CD14-positive monocyte (primary cell): ENCODE data around the gene UBE2D3. TPM values are rescaled to one million over a fixed set of nuclear protein-coding genes. Genes with fewer than 3 reads are reported as not detected.

Source experiments
- DNase-seq, 3 donors: peaks; one replicate each; pipeline ENCODE4 v3.0.0-alpha.2; 2011 to 2022
- H2AFZ ChIP-seq: 2 replicates; pipeline ENCODE4 v1.6.0; 2012; ENCODE audit warnings: mild to moderate bottlenecking, low read depth, low read length, inconsistent platforms; ENCODE audit not compliant: insufficient read depth, poor library complexity, severe bottlenecking
- H3K27ac ChIP-seq, 2 donors: 1 replicate in 1 of 2; 2 replicates in 1 of 2; pipeline ENCODE4 v1.5.1; 2012 to 2013; ENCODE audit warnings: low read length in 2 of 2, control low read depth in 1 of 2, inconsistent platforms in 1 of 2, low read depth in 1 of 2, mild to moderate bottlenecking in 1 of 2
- H3K27me3 ChIP-seq, 2 donors: one replicate each; pipeline versions ENCODE4 v1.6.0 to v1.6.1; 2011 to 2013; ENCODE audit warnings: low read length in 2 of 2; ENCODE audit not compliant: control insufficient read depth in 2 of 2, insufficient read depth in 2 of 2
- H3K36me3 ChIP-seq, 2 donors: replicated peaks in 1 of 2; 1 replicate in 1 of 2; 2 replicates in 1 of 2; pipeline versions ENCODE4 v1.5.1 to v1.6.1; 2012 to 2013; ENCODE audit warnings: low read length in 2 of 2, control low read depth in 1 of 2, inconsistent platforms in 1 of 2, mild to moderate bottlenecking in 1 of 2; ENCODE audit not compliant: insufficient read depth in 2 of 2, control insufficient read depth in 1 of 2
- H3K4me1 ChIP-seq, 2 donors: 1 replicate in 1 of 2; 2 replicates in 1 of 2; pipeline versions ENCODE4 v1.5.1 to v1.6.1; 2012 to 2013; ENCODE audit warnings: low read length in 2 of 2, control low read depth in 1 of 2, inconsistent platforms in 1 of 2, mild to moderate bottlenecking in 1 of 2, moderate library complexity in 1 of 2; ENCODE audit not compliant: insufficient read depth in 2 of 2, control insufficient read depth in 1 of 2
- H3K4me2 ChIP-seq: replicated peaks from 2 replicates; pipeline ENCODE3; 2012; ENCODE audit warnings: low read length, moderate library complexity, mild to moderate bottlenecking; ENCODE audit not compliant: poor library complexity, severe bottlenecking; ENCODE audit errors: extremely low read depth
- H3K4me3 ChIP-seq, 3 experiments: fragments of 200-600 bp in 1 of 3; sonication (generic) in 1 of 3; replicated peaks in 1 of 3; 1 replicate in 2 of 3; 2 replicates in 1 of 3; pipeline ENCODE4 v1.5.1; 2011 to 2013; ENCODE audit warnings: low read length in 3 of 3, mild to moderate bottlenecking in 3 of 3, control low read depth in 2 of 3, low read depth in 2 of 3, inconsistent platforms in 1 of 3, moderate library complexity in 1 of 3
- H3K79me2 ChIP-seq: 2 replicates; pipeline ENCODE4 v1.6.0; 2012; ENCODE audit warnings: mild to moderate bottlenecking, control low read depth, inconsistent platforms, low read length, moderate library complexity; ENCODE audit not compliant: insufficient read depth
- H3K9ac ChIP-seq: 2 replicates; pipeline ENCODE4 v1.6.0; 2017; ENCODE audit warnings: low read length, mild to moderate bottlenecking; ENCODE audit not compliant: insufficient read depth, poor library complexity, severe bottlenecking
- H3K9me3 ChIP-seq, 2 donors: replicated peaks in 1 of 2; 1 replicate in 1 of 2; 2 replicates in 1 of 2; pipeline versions ENCODE4 v1.5.1 to v1.6.1; 2012 to 2013; ENCODE audit warnings: low read length in 2 of 2, control low read depth in 1 of 2; ENCODE audit not compliant: control insufficient read depth in 1 of 2, insufficient read depth in 1 of 2
- H4K20me1 ChIP-seq: 2 replicates; pipeline ENCODE4 v1.6.0; 2012; ENCODE audit warnings: mild to moderate bottlenecking, low read length, control low read depth, moderate library complexity; ENCODE audit not compliant: insufficient read depth
- H3K27ac Mint-ChIP-seq, 7 donors: one replicate each; pipeline ENCODE4 v1.8.0; 2020; ENCODE audit warnings: mild to moderate bottlenecking in 7 of 7, mixed read lengths in 7 of 7, moderate library complexity in 6 of 7, inconsistent platforms in 2 of 7
- H3K27me3 Mint-ChIP-seq, 3 donors: one replicate each; pipeline ENCODE4 v1.8.0; 2021 to 2022; ENCODE audit warnings: low read depth in 3 of 3, mild to moderate bottlenecking in 3 of 3, mixed read lengths in 3 of 3, moderate library complexity in 3 of 3, inconsistent platforms in 1 of 3
- H3K36me3 Mint-ChIP-seq, 2 donors: one replicate each; pipeline ENCODE4 v1.8.0; 2020; ENCODE audit warnings: mixed read lengths in 2 of 2, inconsistent platforms in 1 of 2, mild to moderate bottlenecking in 1 of 2
- H3K4me1 Mint-ChIP-seq: one replicate; pipeline ENCODE4 v1.8.0; 2020; ENCODE audit warnings: mild to moderate bottlenecking, mixed read lengths
- H3K4me3 Mint-ChIP-seq, 2 donors: one replicate each; pipeline ENCODE4 v1.8.0; 2020; ENCODE audit warnings: mild to moderate bottlenecking in 2 of 2, mixed read lengths in 2 of 2, moderate library complexity in 1 of 2
- H3K9me3 Mint-ChIP-seq, 7 donors: one replicate each; pipeline ENCODE4 v1.8.0; 2020 to 2022; ENCODE audit warnings: mixed read lengths in 7 of 7, mild to moderate bottlenecking in 6 of 7, moderate library complexity in 6 of 7, inconsistent platforms in 2 of 7
- CTCF ChIP-seq: fragments of 200-600 bp; IDR thresholded peaks from one replicate; pipeline ENCODE4 v1.8.0; 2022; ENCODE audit warnings: antibody characterized with exemption, mild to moderate bottlenecking
- WGBS: methylation state at CpG from one replicate; pipeline ENCODE4 v1.1.5; 2013; ENCODE audit warnings: missing lambda C conversion rate; ENCODE audit not compliant: insufficient coverage; 5-methylcytosine and 5-hydroxymethylcytosine counted together
- intact Hi-C, 2 donors: fragments of 100-400 bp; cut with micrococcal nuclease; formaldehyde crosslinking; loops; one replicate each; pipeline versions ENCODE4 v1.15.0 to v1.15.1; 2023
- polyA plus RNA-seq, 3 donors: library from polyadenylated mRNA; depleted of rRNA in 1 of 3; unstranded in 2 of 3; stranded (reverse) in 1 of 3; fragments of 300-500 nt in 2 of 3; fragments of >200 nt in 1 of 3; fragmentation: Illumina TruSeq in 2 of 3; gene quantifications; 1 replicate in 2 of 3; 2 replicates in 1 of 3; pipeline ENCODE4 v1.2.3, GENCODE V29; 2012 to 2021

The UBE2D3 gene
- polyA plus RNA-seq, 3 donors: 340 to 499 (median 457) TPM

- Mint-ChIP-seq H3K4me1 (peaks cover 24% of the 10 kb centered on the region), H3K4me3 (no peak overlapping the region), H3K9me3 (no peaks in the 10 kb centered on the region), H3K27ac (no peak overlapping the region), H3K36me3 (no peaks in the 10 kb centered on the region), H3K27me3 (peaks cover 0 to 7% (median 0%) of the 10 kb centered on the region in 3 donors)
- Histone ChIP-seq H2AFZ (no peak overlapping the region), H3K4me1 (peaks cover 20 to 26% of the 10 kb centered on the region in 2 donors), H3K27me3 (no peaks in the 10 kb centered on the region), H3K4me2 (no peak overlapping the region), H3K36me3 (no peaks in the 10 kb centered on the region), H3K27ac (no peak overlapping the region), H3K79me2 (no peaks in the 10 kb centered on the region), H3K9me3 (no peaks in the 10 kb centered on the region), H4K20me1 (no peaks in the 10 kb centered on the region), H3K4me3 (no peak overlapping the region), H3K9ac (no peak overlapping the region)
- intact Hi-C loops: loop anchor here in 1 of 2 donors (10.0 kb wide), 1 partner anchor 47 kb away; no protein-coding TSS in a partner anchor
- no peak for DNase-seq
- WGBS: no CpG with 5 or more reads among the region's 1 CpG
- no peak for TF ChIP-seq CTCF
Measured at GRCh38 chr4:102781570-102781969, 45.8 kb downstream of the UBE2D3 start.

GRCh38 chr4:102780476-102781144 lies 46.7 kb downstream of the UBE2D3 start:
- no peak overlapping the region for H3K4me2 ChIP-seq
- H4K20me1 ChIP-seq: no peaks in the 10 kb centered on the region
- H3K4me3 ChIP-seq: no peak overlapping the region
- peak overlapping the region in 1 of 2 donors; percentile 52 for H3K27ac ChIP-seq
- Mint-ChIP-seq H3K36me3 (no peaks in the 10 kb centered on the region), H3K4me3 (no peak overlapping the region), H3K9me3 (no peaks in the 10 kb centered on the region), H3K27ac (peak overlapping the region in 3 of 7 donors; percentile 3 to 76 (median 74)), H3K4me1 (peaks cover 24% of the 10 kb centered on the region), H3K27me3 (peaks cover 0 to 7% (median 0%) of the 10 kb centered on the region in 3 donors)
- H3K9ac ChIP-seq: no peak overlapping the region
- no peaks in the 10 kb centered on the region for H3K36me3 ChIP-seq
- no peaks in the 10 kb centered on the region for H3K9me3 ChIP-seq
- intact Hi-C loops: loop anchor here in 1 of 2 donors (10.0 kb wide), 1 partner anchor 46 kb away; no protein-coding TSS in a partner anchor
- peak; percentile 74 to 92 (median 83) for DNase-seq
- H3K79me2 ChIP-seq: no peaks in the 10 kb centered on the region
- TF ChIP-seq CTCF: no peak
- no peak overlapping the region for H2AFZ ChIP-seq
- H3K27me3 ChIP-seq: no peaks in the 10 kb centered on the region
- H3K4me1 ChIP-seq: peaks cover 20 to 26% of the 10 kb centered on the region in 2 donors
- 53% methylated on average over 4 of the region's 5 CpGs for WGBS
